GM12878 (cell line): ENCODE measurements around the gene ARID3B. TPM values are rescaled to one million over a fixed set of nuclear protein-coding genes. Genes with fewer than 3 reads are reported as not detected.

Experiments used
- ATAC-seq: fragments of 200-7000 bp; cut with Tn5 transposase; 3 replicates; pipeline ENCODE4 v1.9.1; 2020; ENCODE audit warnings: mild to moderate bottlenecking, moderate library complexity
- BruUV-seq: library from RNA; stranded (reverse); fragments of 400-500 nt; replicated peaks from 2 replicates; lab custom pipeline; 2021; lab: Mats Ljungman, UMichigan
- CTCF ChIA-PET: fragments of 300-600 bp; sonication (Branson Sonifier 250); formaldehyde crosslinking; extraction: SDS; loops from one replicate; lab custom pipeline; 2021; ENCODE audit warnings: inconsistent platforms; lab: Yijun Ruan, JAX
- POLR2A ChIA-PET: fragments of 350-600 bp; formaldehyde crosslinking; extraction: SDS; loops from one replicate; lab custom pipeline; 2021; ENCODE audit warnings: inconsistent platforms; lab: Charles Lee
- RAD21 ChIA-PET: fragments of 300-600 bp; sonication (Branson Sonifier 250); formaldehyde crosslinking; loops from one replicate; lab custom pipeline; 2023; ENCODE audit warnings: antibody characterized with exemption; ENCODE audit not compliant: unreplicated experiment; lab: Charles Lee
- SMC1A ChIA-PET: fragments of 300-600 bp; sonication (Branson Sonifier 250); formaldehyde crosslinking; loops from one replicate; lab custom pipeline; 2023; ENCODE audit not compliant: unreplicated experiment, uncharacterized antibody; lab: Charles Lee
- DNase-seq: peaks from one replicate; pipeline ENCODE4 v3.0.0-alpha.2; 2011; ENCODE audit warnings: low read depth, low spot score
- FAIRE-seq: peaks from 3 replicates; lab custom pipeline; 2011; peaks lifted over from hg19 to GRCh38; lab: Jason Lieb, UNC
- H2AFZ ChIP-seq: 2 replicates; pipeline ENCODE4 v1.6.0; 2011; ENCODE audit warnings: low read depth, low read length, control low read depth; ENCODE audit not compliant: control insufficient read depth
- H3K27ac ChIP-seq: 2 replicates; pipeline ENCODE4 v1.5.1; 2011; ENCODE audit warnings: control low read depth; ENCODE audit not compliant: control insufficient read depth, insufficient read depth
- H3K27me3 ChIP-seq, 2 experiments: replicated peaks in 1 of 2; 2 replicates each; pipeline versions ENCODE4 v1.6.0 to v1.6.1; 2011; ENCODE audit warnings: low read length in 1 of 2; ENCODE audit not compliant: control insufficient read depth in 2 of 2, insufficient read depth in 2 of 2
- H3K36me3 ChIP-seq, 2 experiments: 2 replicates each; pipeline ENCODE4 v1.5.1; 2011; ENCODE audit warnings: low read length in 1 of 2; ENCODE audit not compliant: control insufficient read depth in 2 of 2, insufficient read depth in 2 of 2
- H3K4me1 ChIP-seq: 2 replicates; pipeline ENCODE4 v1.6.1; 2011; ENCODE audit warnings: mild to moderate bottlenecking, low read length, moderate library complexity, mixed read lengths; ENCODE audit not compliant: control insufficient read depth, insufficient read depth
- H3K4me2 ChIP-seq: 2 replicates; pipeline ENCODE4 v1.6.0; 2011; ENCODE audit warnings: control low read depth; ENCODE audit not compliant: control insufficient read depth, insufficient read depth
- H3K4me3 ChIP-seq: fragments of 200-600 bp; sonication (generic); 2 replicates; pipeline ENCODE4 v1.5.1; 2016
- H3K79me2 ChIP-seq: 2 replicates; pipeline ENCODE4 v1.6.0; 2011; ENCODE audit warnings: low read length; ENCODE audit not compliant: control insufficient read depth, insufficient read depth
- H3K9ac ChIP-seq: 2 replicates; pipeline ENCODE4 v1.8.0; 2011; ENCODE audit warnings: low read length, control low read depth, mixed read lengths; ENCODE audit not compliant: control insufficient read depth, insufficient read depth
- H3K9me3 ChIP-seq: replicated peaks from 3 replicates; pipeline ENCODE4 v1.5.1; 2011; ENCODE audit warnings: mild to moderate bottlenecking, low read length; ENCODE audit not compliant: control insufficient read depth, insufficient read depth
- H4K20me1 ChIP-seq: 2 replicates; pipeline ENCODE4 v1.6.0; 2011; ENCODE audit not compliant: control insufficient read depth, insufficient read depth
- CHD2 ChIP-seq: IDR thresholded peaks from 2 replicates; pipeline ENCODE4 v1.6.1; 2011; ENCODE audit warnings: low read depth, low read length, improper control_type of control experiment, borderline replicate concordance
- CHD4 ChIP-seq: fragments of 200-600 bp; sonication (generic); IDR thresholded peaks from 2 replicates; pipeline ENCODE4 v1.6.1; 2016; ENCODE audit warnings: mild to moderate bottlenecking
- IKZF2 ChIP-seq, 2 experiments: fragments of 450-650 bp; IDR thresholded peaks; 2 replicates each; pipeline ENCODE4 v1.6.1; 2017; ENCODE audit warnings: mild to moderate bottlenecking in 2 of 2, moderate library complexity in 2 of 2
- MEF2B ChIP-seq: fragments of 450-650 bp; IDR thresholded peaks from 2 replicates; pipeline ENCODE4 v1.6.1; 2018; ENCODE audit warnings: mild to moderate bottlenecking, moderate library complexity; ENCODE audit not compliant: partially characterized antibody, poor library complexity, severe bottlenecking
- MYC ChIP-seq: IDR thresholded peaks from 2 replicates; pipeline ENCODE4 v1.6.1; 2011; ENCODE audit warnings: mild to moderate bottlenecking, low read length, moderate library complexity, inconsistent platforms; ENCODE audit not compliant: insufficient read depth, insufficient replicate concordance, insufficient read length, severe bottlenecking
- PAX8 ChIP-seq: fragments of 450-650 bp; IDR thresholded peaks from 2 replicates; pipeline ENCODE4 v1.6.1; 2017; ENCODE audit warnings: mild to moderate bottlenecking, moderate library complexity
- POLR2AphosphoS2 ChIP-seq: IDR thresholded peaks from 2 replicates; pipeline ENCODE4 v1.6.1; 2011; ENCODE audit warnings: low read depth, mild to moderate bottlenecking, low read length, improper control_type of control experiment, moderate library complexity
- RUNX3 ChIP-seq: IDR thresholded peaks from 2 replicates; pipeline ENCODE4 v1.6.1; 2012; ENCODE audit warnings: low read length, inconsistent platforms
- SUZ12 ChIP-seq: fragments of 200-600 bp; sonication (generic); IDR thresholded peaks from one replicate; pipeline ENCODE4 v1.6.1; 2018; ENCODE audit warnings: antibody characterized with exemption, mild to moderate bottlenecking; ENCODE audit not compliant: unreplicated experiment
- WGBS: methylation state at CpG from one replicate; pipeline ENCODE4 v1.1.6; 2016; ENCODE audit warnings: low lambda C conversion rate; ENCODE audit not compliant: insufficient replicate concordance, insufficient coverage; ENCODE audit errors: missing lambda C conversion rate; 5-methylcytosine and 5-hydroxymethylcytosine counted together
- in situ Hi-C: fragments of 300-500 bp; cut with MboI; formaldehyde crosslinking; loops from 9 replicates; pipeline ENCODE4 v1.14.3; 2018; ENCODE audit warnings: mixed read lengths
- intact Hi-C: fragments of 100-400 bp; cut with micrococcal nuclease; formaldehyde crosslinking; loops from one replicate; pipeline ENCODE4 v1.14.2; 2022; ENCODE audit not compliant: unreplicated experiment
- polyA plus RNA-seq, 11 experiments: library from polyadenylated mRNA; depleted of rRNA in 4 of 11; unstranded in 6 of 11; stranded (reverse) in 5 of 11; fragments of >200 nt; fragmentation: Nextera tagmentation in 4 of 11; fragmentation: Illumina TruSeq in 1 of 11; extraction: Ambion mirVana in 4 of 11; extraction: Trizol in 1 of 11; gene quantifications; 1 replicate in 1 of 11; 2 replicates in 10 of 11; pipeline versions ENCODE4 v1.2.1 to v1.2.3, GENCODE V29; 2011 to 2016; ENCODE audit warnings: inconsistent platforms in 2 of 11, missing spikeins in 2 of 11, low read depth in 1 of 11
- total RNA-seq, 4 experiments: library from RNA; depleted of rRNA in 3 of 4; stranded (reverse); fragments of >200 nt in 3 of 4; fragmentation: Illumina TruSeq in 1 of 4; extraction: Trizol in 1 of 4; gene quantifications; 2 replicates each; pipeline versions ENCODE4 v1.2.1 to v1.2.3, GENCODE V29; 2013 to 2021
- TF ChIP-seq, protein P1 (sequence below): fragments of 150-350 bp; IDR thresholded peaks from 2 replicates; pipeline ENCODE4 v1.6.1; 2016; ENCODE audit warnings: low read depth, low read length

ARID3B gene
- total and polyA plus RNA-seq, 10 of the 15 experiments (the other 5 are each of a cell fraction or from before 2014, with no cell fraction given), result 1.1 to 33.4 (median 24.0) TPM

DNA sequence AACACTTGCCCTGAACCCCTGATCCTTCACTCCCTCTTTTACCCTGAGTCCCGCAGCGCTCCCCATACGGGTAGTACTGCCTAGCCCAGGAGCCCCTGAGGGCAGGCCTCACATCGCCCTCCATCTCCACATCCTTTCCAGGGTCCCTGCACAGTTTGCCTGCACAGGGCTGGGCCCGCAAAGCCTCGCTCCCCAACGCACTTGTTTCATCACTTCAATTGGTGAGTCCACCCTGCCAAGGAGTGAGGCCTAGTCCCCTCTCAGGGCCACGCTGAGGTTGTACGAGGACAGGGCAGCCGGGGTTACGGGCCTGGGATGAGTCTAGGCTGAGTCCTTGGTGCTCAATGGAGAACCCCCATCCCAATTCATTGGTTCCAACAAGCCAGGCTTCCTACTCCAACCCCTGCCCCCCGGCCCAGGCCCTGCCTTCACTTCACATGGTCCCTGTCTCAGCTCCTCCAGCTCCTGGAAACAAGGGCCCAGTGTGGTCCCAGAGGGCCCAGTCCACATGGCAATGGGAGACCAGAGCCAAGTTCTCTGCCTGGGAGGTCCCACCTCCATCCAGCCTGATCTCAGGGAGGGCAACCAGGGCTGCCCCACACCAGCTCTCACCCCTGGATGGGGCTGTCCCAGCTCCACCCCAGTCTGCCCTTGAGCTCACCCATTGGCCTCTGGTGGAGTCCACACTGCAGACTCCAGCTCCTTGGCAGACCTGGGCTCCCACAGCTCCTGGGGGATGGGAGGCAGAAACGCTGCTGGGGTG lies 62.2 kb downstream of the ARID3B start:
- H3K9ac ChIP-seq, result no peak overlapping the region
- in situ Hi-C loops, result no loop called here
- no peak overlapping the region for H2AFZ ChIP-seq
- ChIA-PET POLR2A (interaction anchor here (0.6 kb wide), 1 partner anchor 398 kb away, joined by 5 read pairs; no protein-coding TSS in a partner anchor), RAD21 (no interaction called here), CTCF (no interaction called here), SMC1A (interaction anchor here (0.6 kb wide), 1 partner anchor 41 kb away, joined by 3 read pairs; no protein-coding TSS in a partner anchor)
- no peak overlapping the region for H3K4me3 ChIP-seq
- intact Hi-C loops, result no loop called here
- no peaks in the 10 kb centered on the region for H3K9me3 ChIP-seq
- ATAC-seq (no peak), FAIRE-seq (no peak), DNase-seq (no peak)
- H3K79me2 ChIP-seq, result peaks cover 3% of the 10 kb centered on the region
- H3K27ac ChIP-seq, result no peak overlapping the region
- H3K4me1 ChIP-seq, result peaks cover 8% of the 10 kb centered on the region; the same call in 1 of the 2 replicates
- no TSS peak for BruUV-seq
- H3K36me3 ChIP-seq, result no peaks in the 10 kb centered on the region
- no peak overlapping the region for H3K4me2 ChIP-seq
- WGBS, result 82% methylated on average over 13 of the region's 13 CpGs
- TF ChIP-seq PAX8 (no peak), RUNX3 (no peak), POLR2AphosphoS2 (no peak), CHD4 (no peak), MYC (no peak), CHD2 (no peak), IKZF2 (IDR thresholded peaks at IDR 0.05) (no peak), MEF2B (no peak), SUZ12 (no peak)
- TF ChIP-seq, protein P1, sequence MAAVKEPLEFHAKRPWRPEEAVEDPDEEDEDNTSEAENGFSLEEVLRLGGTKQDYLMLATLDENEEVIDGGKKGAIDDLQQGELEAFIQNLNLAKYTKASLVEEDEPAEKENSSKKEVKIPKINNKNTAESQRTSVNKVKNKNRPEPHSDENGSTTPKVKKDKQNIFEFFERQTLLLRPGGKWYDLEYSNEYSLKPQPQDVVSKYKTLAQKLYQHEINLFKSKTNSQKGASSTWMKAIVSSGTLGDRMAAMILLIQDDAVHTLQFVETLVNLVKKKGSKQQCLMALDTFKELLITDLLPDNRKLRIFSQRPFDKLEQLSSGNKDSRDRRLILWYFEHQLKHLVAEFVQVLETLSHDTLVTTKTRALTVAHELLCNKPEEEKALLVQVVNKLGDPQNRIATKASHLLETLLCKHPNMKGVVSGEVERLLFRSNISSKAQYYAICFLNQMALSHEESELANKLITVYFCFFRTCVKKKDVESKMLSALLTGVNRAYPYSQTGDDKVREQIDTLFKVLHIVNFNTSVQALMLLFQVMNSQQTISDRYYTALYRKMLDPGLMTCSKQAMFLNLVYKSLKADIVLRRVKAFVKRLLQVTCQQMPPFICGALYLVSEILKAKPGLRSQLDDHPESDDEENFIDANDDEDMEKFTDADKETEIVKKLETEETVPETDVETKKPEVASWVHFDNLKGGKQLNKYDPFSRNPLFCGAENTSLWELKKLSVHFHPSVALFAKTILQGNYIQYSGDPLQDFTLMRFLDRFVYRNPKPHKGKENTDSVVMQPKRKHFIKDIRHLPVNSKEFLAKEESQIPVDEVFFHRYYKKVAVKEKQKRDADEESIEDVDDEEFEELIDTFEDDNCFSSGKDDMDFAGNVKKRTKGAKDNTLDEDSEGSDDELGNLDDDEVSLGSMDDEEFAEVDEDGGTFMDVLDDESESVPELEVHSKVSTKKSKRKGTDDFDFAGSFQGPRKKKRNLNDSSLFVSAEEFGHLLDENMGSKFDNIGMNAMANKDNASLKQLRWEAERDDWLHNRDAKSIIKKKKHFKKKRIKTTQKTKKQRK, result no peak
- no peaks in the 10 kb centered on the region for H4K20me1 ChIP-seq
- no peaks in the 10 kb centered on the region for H3K27me3 ChIP-seq
